Neural progenitor cell (in vitro differentiated cells): Measurements from ENCODE around the gene MAPK8. TPM values are rescaled to one million over a fixed set of nuclear protein-coding genes. Genes with fewer than 3 reads are reported as not detected.

Source experiments
- DNase-seq: peaks from one replicate; pipeline ENCODE4 v3.0.0-alpha.2; 2016; ENCODE audit warnings: low spot score
- H2AFZ ChIP-seq: fragments of 200-600 bp; sonication (generic); replicated peaks from 2 replicates; pipeline ENCODE4 v1.6.1; 2016; ENCODE audit warnings: antibody characterized with exemption
- H3F3A ChIP-seq: fragments of 200-600 bp; sonication (generic); 2 replicates; pipeline ENCODE4 v1.6.1; 2016; ENCODE audit warnings: antibody characterized with exemption, low read depth
- H3K27ac ChIP-seq: fragments of 200-600 bp; sonication (generic); 2 replicates; pipeline ENCODE4 v1.5.1; 2016; ENCODE audit warnings: mild to moderate bottlenecking
- H3K27me3 ChIP-seq: fragments of 200-600 bp; sonication (generic); 2 replicates; pipeline ENCODE4 v1.6.1; 2016; ENCODE audit warnings: mild to moderate bottlenecking, moderate library complexity
- H3K36me3 ChIP-seq: fragments of 200-600 bp; sonication (generic); 2 replicates; pipeline ENCODE4 v1.5.1; 2016
- H3K4me1 ChIP-seq: fragments of 200-600 bp; sonication (generic); 2 replicates; pipeline ENCODE4 v1.6.1; 2016; ENCODE audit warnings: mixed run types
- H3K4me2 ChIP-seq: fragments of 200-600 bp; sonication (generic); 2 replicates; pipeline ENCODE4 v1.6.1; 2016
- H3K4me3 ChIP-seq: fragments of 200-600 bp; sonication (generic); 2 replicates; pipeline ENCODE4 v1.5.1; 2016
- H3K79me2 ChIP-seq: fragments of 200-600 bp; sonication (generic); 2 replicates; pipeline ENCODE4 v1.6.1; 2016; ENCODE audit warnings: low read depth
- H3K9ac ChIP-seq: fragments of 200-600 bp; sonication (generic); 2 replicates; pipeline ENCODE4 v1.6.1; 2016
- H3K9me3 ChIP-seq: fragments of 200-600 bp; sonication (generic); 2 replicates; pipeline ENCODE4 v1.5.1; 2016; ENCODE audit warnings: low read depth
- H4K20me1 ChIP-seq: fragments of 200-600 bp; sonication (generic); 2 replicates; pipeline ENCODE4 v1.6.1; 2016; ENCODE audit warnings: low read depth
- H3K27ac Mint-ChIP-seq: 3 replicates; pipeline ENCODE4 v1.8.0; 2021; ENCODE audit warnings: mixed read lengths
- H3K27me3 Mint-ChIP-seq: 2 replicates; pipeline ENCODE4 v1.8.0; 2022; ENCODE audit warnings: low read depth, mild to moderate bottlenecking, inconsistent platforms, moderate library complexity, mixed read lengths; ENCODE audit not compliant: insufficient read depth
- H3K36me3 Mint-ChIP-seq: 3 replicates; pipeline ENCODE4 v1.8.0; 2021; ENCODE audit warnings: mixed read lengths
- H3K4me1 Mint-ChIP-seq: 3 replicates; pipeline ENCODE4 v1.8.0; 2021; ENCODE audit warnings: mixed read lengths
- H3K4me3 Mint-ChIP-seq: 3 replicates; pipeline ENCODE4 v1.8.0; 2021; ENCODE audit warnings: mild to moderate bottlenecking, moderate library complexity, mixed read lengths
- H3K9me3 Mint-ChIP-seq: 3 replicates; pipeline ENCODE4 v1.8.0; 2020; ENCODE audit warnings: mixed read lengths
- CTCF ChIP-seq: fragments of 200-600 bp; sonication (generic); IDR thresholded peaks from 2 replicates; pipeline ENCODE4 v1.5.1; 2017; ENCODE audit warnings: antibody characterized with exemption, mild to moderate bottlenecking
- EZH2 ChIP-seq: fragments of 200-600 bp; sonication (generic); IDR thresholded peaks from 2 replicates; pipeline ENCODE4 v1.6.1; 2017; ENCODE audit warnings: antibody characterized with exemption, mild to moderate bottlenecking, moderate library complexity
- EZH2phosphoT487 ChIP-seq: fragments of 200-600 bp; sonication (generic); IDR thresholded peaks from 2 replicates; pipeline ENCODE4 v1.6.1; 2017; ENCODE audit warnings: antibody characterized with exemption
- total RNA-seq: library from RNA; depleted of rRNA; stranded (reverse); fragments of >200 nt; gene quantifications from 2 replicates; pipeline ENCODE4 v1.2.3, GENCODE V29; 2015; ENCODE audit warnings: low replicate concordance

The MAPK8 gene
- total RNA-seq, 1 donor from 2014 or later: 166 TPM

DNA sequence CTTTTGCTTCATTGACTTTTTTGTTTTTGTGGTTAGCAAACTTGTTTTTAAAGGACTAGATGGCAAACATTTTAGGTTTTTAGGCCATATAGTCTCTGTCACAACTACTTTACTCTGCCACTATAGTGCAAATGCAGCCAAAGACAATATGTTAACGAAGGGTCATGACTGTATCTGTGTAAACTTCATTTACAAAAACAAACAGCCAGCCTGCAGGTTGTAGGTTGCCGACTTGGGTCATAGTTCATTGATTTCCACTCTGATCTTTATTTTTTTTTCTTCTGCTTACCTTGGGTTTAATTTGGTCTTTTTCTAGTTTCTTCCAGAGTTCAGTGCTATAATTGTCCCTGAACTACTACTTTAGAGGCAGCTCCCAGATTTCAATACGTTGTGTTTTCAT, 178.4 kb downstream of the MAPK8 start:
- no peak for DNase-seq
- TF ChIP-seq EZH2 (no peak), CTCF (no peak), EZH2phosphoT487 (no peak)
- H3F3A ChIP-seq: no peaks in the 10 kb centered on the region
- H4K20me1 ChIP-seq: no peaks in the 10 kb centered on the region
- H2AFZ ChIP-seq: no peak overlapping the region
- no peak overlapping the region for H3K4me2 ChIP-seq
- H3K9me3 ChIP-seq: no peaks in the 10 kb centered on the region
- no peaks in the 10 kb centered on the region for H3K79me2 ChIP-seq
- Mint-ChIP-seq H3K27me3 (peaks cover 2% of the 10 kb centered on the region), H3K4me3 (no peak overlapping the region), H3K4me1 (no peaks in the 10 kb centered on the region), H3K9me3 (no peaks in the 10 kb centered on the region), H3K36me3 (no peaks in the 10 kb centered on the region), H3K27ac (no peak overlapping the region)
- no peak overlapping the region for H3K27ac ChIP-seq
- no peak overlapping the region for H3K9ac ChIP-seq
- no peaks in the 10 kb centered on the region for H3K27me3 ChIP-seq
- H3K4me3 ChIP-seq: no peak overlapping the region
- no peaks in the 10 kb centered on the region for H3K36me3 ChIP-seq
- H3K4me1 ChIP-seq: no peaks in the 10 kb centered on the region

DNA sequence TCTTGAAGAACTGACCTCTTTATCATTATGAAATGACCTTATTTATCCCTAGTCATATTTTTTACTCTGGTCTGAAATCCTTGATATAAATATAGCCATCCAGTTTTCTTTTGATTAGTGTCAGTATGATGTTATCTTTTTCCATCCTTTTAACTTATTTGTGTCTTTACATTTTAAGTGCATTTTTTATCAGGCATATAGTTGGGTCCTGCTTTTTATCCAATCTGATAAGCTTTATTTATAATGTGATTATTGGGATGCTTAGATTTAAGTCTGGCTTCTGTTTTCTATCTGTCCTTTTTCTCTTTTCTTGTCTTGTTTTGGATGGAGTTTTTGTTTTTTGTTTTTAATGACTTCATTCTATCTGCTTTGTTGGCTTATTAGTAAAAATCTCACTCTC, 179.2 kb downstream of the MAPK8 start:
- no peaks in the 10 kb centered on the region for H3K27me3 Mint-ChIP-seq
- H3K27me3 ChIP-seq: no peaks in the 10 kb centered on the region
- H3K4me3 ChIP-seq: no peak overlapping the region
- no peaks in the 10 kb centered on the region for H3K4me1 Mint-ChIP-seq
- no peaks in the 10 kb centered on the region for H3K36me3 ChIP-seq
- no peak overlapping the region for H3K4me2 ChIP-seq
- no peaks in the 10 kb centered on the region for H3F3A ChIP-seq
- H3K27ac ChIP-seq: no peak overlapping the region
- DNase-seq: no peak
- H3K9me3 Mint-ChIP-seq: no peaks in the 10 kb centered on the region
- no peaks in the 10 kb centered on the region for H3K79me2 ChIP-seq
- H3K9me3 ChIP-seq: no peaks in the 10 kb centered on the region
- no peak overlapping the region for H2AFZ ChIP-seq
- TF ChIP-seq CTCF (no peak), EZH2phosphoT487 (no peak), EZH2 (no peak)
- H3K27ac Mint-ChIP-seq: no peak overlapping the region
- no peak overlapping the region for H3K4me3 Mint-ChIP-seq
- no peak overlapping the region for H3K9ac ChIP-seq
- H4K20me1 ChIP-seq: no peaks in the 10 kb centered on the region
- no peaks in the 10 kb centered on the region for H3K36me3 Mint-ChIP-seq
- no peaks in the 10 kb centered on the region for H3K4me1 ChIP-seq

- H3K27ac ChIP-seq: no peak overlapping the region
- H3F3A ChIP-seq: no peaks in the 10 kb centered on the region
- no peak overlapping the region for H3K9ac ChIP-seq
- TF ChIP-seq CTCF (no peak), EZH2 (no peak), EZH2phosphoT487 (no peak)
- H2AFZ ChIP-seq: no peak overlapping the region
- no peak overlapping the region for H3K4me3 ChIP-seq
- H3K4me1 ChIP-seq: no peaks in the 10 kb centered on the region
- H3K27ac Mint-ChIP-seq: no peak overlapping the region
- no peak overlapping the region for H3K4me2 ChIP-seq
- no peaks in the 10 kb centered on the region for H3K36me3 Mint-ChIP-seq
- H3K9me3 ChIP-seq: no peaks in the 10 kb centered on the region
- H3K27me3 ChIP-seq: no peaks in the 10 kb centered on the region
- H3K79me2 ChIP-seq: no peaks in the 10 kb centered on the region
- H3K4me3 Mint-ChIP-seq: no peak overlapping the region
- no peaks in the 10 kb centered on the region for H4K20me1 ChIP-seq
- no peaks in the 10 kb centered on the region for H3K4me1 Mint-ChIP-seq
- H3K9me3 Mint-ChIP-seq: no peaks in the 10 kb centered on the region
- no peaks in the 10 kb centered on the region for H3K36me3 ChIP-seq
- H3K27me3 Mint-ChIP-seq: no peaks in the 10 kb centered on the region
- DNase-seq: no peak
Measured at GRCh38 chr10:48487244-48487643, 180.8 kb downstream of the MAPK8 start.

Other genes starting within 250 kb of the MAPK8 start
- 0.22 TPM in 1 of 2 replicates, not detected in the other for gene FRMPD2, start 32.0 kb upstream of the MAPK8 start, total RNA-seq